Osteocyte (in vitro differentiated cells): Measurements from ENCODE around the gene DPF3. TPM values are rescaled to one million over a fixed set of nuclear protein-coding genes. Genes with fewer than 3 reads are reported as not detected.

ENCODE experiments used
- DNase-seq: peaks from one replicate; pipeline ENCODE4 v3.0.0; 2021; ENCODE audit warnings: mixed read lengths; ENCODE audit not compliant: unreplicated experiment; ENCODE audit errors: extremely low spot score
- H3K27ac Mint-ChIP-seq: one replicate; pipeline ENCODE4 v1.8.0; 2021; ENCODE audit warnings: mild to moderate bottlenecking, mixed read lengths; ENCODE audit not compliant: unreplicated experiment
- H3K27me3 Mint-ChIP-seq: one replicate; pipeline ENCODE4 v1.8.0; 2021; ENCODE audit warnings: mixed read lengths; ENCODE audit not compliant: unreplicated experiment
- H3K36me3 Mint-ChIP-seq: one replicate; pipeline ENCODE4 v1.8.0; 2021; ENCODE audit warnings: mixed read lengths; ENCODE audit not compliant: unreplicated experiment
- H3K4me1 Mint-ChIP-seq: one replicate; pipeline ENCODE4 v1.8.0; 2021; ENCODE audit warnings: mixed read lengths; ENCODE audit not compliant: unreplicated experiment
- H3K4me3 Mint-ChIP-seq: one replicate; pipeline ENCODE4 v1.8.0; 2021; ENCODE audit warnings: mild to moderate bottlenecking, moderate library complexity, mixed read lengths; ENCODE audit not compliant: unreplicated experiment
- H3K9me3 Mint-ChIP-seq: one replicate; pipeline ENCODE4 v1.8.0; 2021; ENCODE audit warnings: mixed read lengths; ENCODE audit not compliant: unreplicated experiment
- CTCF ChIP-seq: fragments of 200-600 bp; sonication (generic); IDR thresholded peaks from 2 replicates; pipeline ENCODE4 v1.5.0; 2021; ENCODE audit warnings: antibody characterized with exemption, mild to moderate bottlenecking, moderate library complexity
- total RNA-seq: library from RNA; stranded (reverse); gene quantifications from 2 replicates; pipeline ENCODE4 v1.2.1, GENCODE V29; 2021

DPF3 gene
- total RNA-seq, 1 donor from 2014 or later: 5.8 TPM

- H3K4me3 Mint-ChIP-seq: peak overlapping the region; percentile 90
- H3K27ac Mint-ChIP-seq: peak overlapping the region; percentile 43
- peaks cover 34% of the 10 kb centered on the region for H3K4me1 Mint-ChIP-seq
- TF ChIP-seq CTCF: peak; percentile 21
- DNase-seq: no peak
- no peaks in the 10 kb centered on the region for H3K36me3 Mint-ChIP-seq
- no peaks in the 10 kb centered on the region for H3K9me3 Mint-ChIP-seq
- H3K27me3 Mint-ChIP-seq: peaks cover 8% of the 10 kb centered on the region
Observed at GRCh38 chr14:72892103-72892878, 1.6 kb downstream of the DPF3 start.

GRCh38 chr14:72891666-72892102 lies 2.2 kb downstream of the DPF3 start:
- peaks cover 8% of the 10 kb centered on the region for H3K27me3 Mint-ChIP-seq
- peaks cover 34% of the 10 kb centered on the region for H3K4me1 Mint-ChIP-seq
- H3K27ac Mint-ChIP-seq: no peak overlapping the region

DNA sequence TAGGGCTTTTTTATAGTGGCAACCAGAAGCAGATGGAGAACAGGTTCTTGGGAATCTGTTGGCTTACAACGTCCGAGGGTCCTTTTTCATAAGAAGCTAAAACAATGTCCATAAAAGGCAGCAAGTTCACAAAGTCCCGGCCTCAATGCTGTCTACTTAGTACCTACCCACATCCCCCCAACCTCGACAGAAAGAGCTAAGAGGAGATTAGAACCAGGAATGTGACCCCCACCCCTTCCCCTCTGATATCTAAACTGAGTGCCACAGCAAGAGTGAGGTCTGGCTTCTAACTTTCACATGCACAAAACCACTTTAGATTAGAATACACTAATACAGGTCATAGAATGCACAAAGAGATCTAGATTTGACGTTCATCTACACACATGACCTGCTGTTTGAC lies 4.5 kb downstream of the DPF3 start:
- peaks cover 6% of the 10 kb centered on the region for H3K27me3 Mint-ChIP-seq
- no peaks in the 10 kb centered on the region for H3K9me3 Mint-ChIP-seq
- H3K4me3 Mint-ChIP-seq: no peak overlapping the region
- H3K4me1 Mint-ChIP-seq: peaks cover 23% of the 10 kb centered on the region
- H3K27ac Mint-ChIP-seq: no peak overlapping the region
- H3K36me3 Mint-ChIP-seq: no peaks in the 10 kb centered on the region
- no peak for TF ChIP-seq CTCF
- no peak for DNase-seq

More at GRCh38 chr14:72891666-72892102, 2.2 kb downstream of the DPF3 start:
- Mint-ChIP-seq H3K9me3 (no peaks in the 10 kb centered on the region), H3K36me3 (no peaks in the 10 kb centered on the region), H3K4me3 (peak overlapping the region; percentile 90)
- TF ChIP-seq CTCF: no peak
- DNase-seq: no peak

GRCh38 chr14:72888636-72889201 lies 5.2 kb downstream of the DPF3 start:
- Mint-ChIP-seq H3K36me3 (no peaks in the 10 kb centered on the region), H3K27me3 (peaks cover 6% of the 10 kb centered on the region), H3K4me1 (peaks cover 26% of the 10 kb centered on the region), H3K27ac (no peak overlapping the region), H3K4me3 (no peak overlapping the region), H3K9me3 (no peaks in the 10 kb centered on the region)
- no peak for DNase-seq
- no peak for TF ChIP-seq CTCF

- peaks cover 30% of the 10 kb centered on the region for H3K4me1 Mint-ChIP-seq
- no peak overlapping the region for H3K4me3 Mint-ChIP-seq
- H3K36me3 Mint-ChIP-seq: no peaks in the 10 kb centered on the region
- no peaks in the 10 kb centered on the region for H3K9me3 Mint-ChIP-seq
- TF ChIP-seq CTCF: no peak
- DNase-seq: no peak
- peaks cover 6% of the 10 kb centered on the region for H3K27me3 Mint-ChIP-seq
- H3K27ac Mint-ChIP-seq: no peak overlapping the region
Observed at GRCh38 chr14:72888192-72888591, 5.7 kb downstream of the DPF3 start.
